ENCODE measurements around the gene ZNF358. TPM values are rescaled to one million over a fixed set of nuclear protein-coding genes. Genes with fewer than 3 reads are reported as not detected.

ZNF358 gene
- total RNA-seq, 2 donors from 2014 or later = 40.2 to 93.6 TPM

DNA sequence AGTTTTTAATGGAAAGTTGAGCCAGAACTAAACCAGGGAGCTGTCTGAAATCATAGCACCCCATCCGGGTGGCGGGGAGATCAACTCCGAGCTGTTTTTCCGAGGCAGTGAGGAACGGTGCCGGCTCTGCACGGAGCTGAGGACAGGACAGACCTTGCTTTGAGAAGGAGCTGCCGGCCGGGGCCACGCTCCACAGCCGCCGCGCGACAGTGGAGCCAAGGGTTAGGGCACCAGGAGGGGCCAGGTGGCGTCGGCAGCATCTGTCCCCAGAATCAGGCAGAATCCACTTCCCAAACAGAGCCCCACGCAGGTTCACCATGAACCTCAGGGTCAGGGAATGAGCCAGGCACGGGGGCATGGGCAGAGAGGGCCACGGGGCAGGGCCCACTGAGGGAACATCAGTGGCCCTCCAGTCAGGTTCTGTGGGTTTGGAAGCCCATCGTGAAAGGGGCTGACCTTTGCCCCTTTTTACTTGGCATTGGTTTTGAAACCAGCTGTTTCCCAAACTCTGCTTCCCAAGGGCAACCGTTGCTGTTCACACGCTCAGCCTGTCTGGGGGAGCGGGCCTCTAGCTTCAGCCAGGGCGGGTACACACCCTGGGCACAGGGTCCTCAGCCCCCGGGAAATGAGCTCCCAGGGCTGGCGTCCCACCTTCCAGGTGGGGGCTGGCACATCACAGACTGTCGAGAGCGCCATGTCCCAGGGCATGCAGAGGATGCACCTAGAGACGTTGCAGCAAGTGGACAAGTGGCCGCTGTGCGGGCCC lies 45.2 kb upstream of the ZNF358 start:
- H3K36me3 ChIP-seq (replicated peaks in 1 of 2; ENCODE audit: insufficient read depth in 1 of 2, low read depth in 2 of 2) = peaks cover 0 to 6% of the 10 kb centered on the region in 2 donors
- H3K27ac ChIP-seq = peak overlapping the region in 1 of 4 donors; percentile 55
- TF ChIP-seq, protein P1, sequence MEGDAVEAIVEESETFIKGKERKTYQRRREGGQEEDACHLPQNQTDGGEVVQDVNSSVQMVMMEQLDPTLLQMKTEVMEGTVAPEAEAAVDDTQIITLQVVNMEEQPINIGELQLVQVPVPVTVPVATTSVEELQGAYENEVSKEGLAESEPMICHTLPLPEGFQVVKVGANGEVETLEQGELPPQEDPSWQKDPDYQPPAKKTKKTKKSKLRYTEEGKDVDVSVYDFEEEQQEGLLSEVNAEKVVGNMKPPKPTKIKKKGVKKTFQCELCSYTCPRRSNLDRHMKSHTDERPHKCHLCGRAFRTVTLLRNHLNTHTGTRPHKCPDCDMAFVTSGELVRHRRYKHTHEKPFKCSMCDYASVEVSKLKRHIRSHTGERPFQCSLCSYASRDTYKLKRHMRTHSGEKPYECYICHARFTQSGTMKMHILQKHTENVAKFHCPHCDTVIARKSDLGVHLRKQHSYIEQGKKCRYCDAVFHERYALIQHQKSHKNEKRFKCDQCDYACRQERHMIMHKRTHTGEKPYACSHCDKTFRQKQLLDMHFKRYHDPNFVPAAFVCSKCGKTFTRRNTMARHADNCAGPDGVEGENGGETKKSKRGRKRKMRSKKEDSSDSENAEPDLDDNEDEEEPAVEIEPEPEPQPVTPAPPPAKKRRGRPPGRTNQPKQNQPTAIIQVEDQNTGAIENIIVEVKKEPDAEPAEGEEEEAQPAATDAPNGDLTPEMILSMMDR (IDR thresholded peaks at IDR 0.05) = no peak
- TF ChIP-seq POLR2A (IDR thresholded peaks at IDR 0.05) = no peak
- intact Hi-C loops (cut with DNase I) = no loop called here
- no peaks in the 10 kb centered on the region for H3K9me3 ChIP-seq
- DNase-seq = peak in 3 of 4 donors; percentile 36 to 54 (median 48)
- ATAC-seq = peak; percentile 36
- 50 to 54% methylated on average over 15 to 30 of the region's 31 CpGs for WGBS, 2 donors
- no peak overlapping the region for H3K4me3 ChIP-seq
- no peaks in the 10 kb centered on the region for H3K27me3 ChIP-seq
- H3K4me1 ChIP-seq = peaks cover 18% of the 10 kb centered on the region

DNA sequence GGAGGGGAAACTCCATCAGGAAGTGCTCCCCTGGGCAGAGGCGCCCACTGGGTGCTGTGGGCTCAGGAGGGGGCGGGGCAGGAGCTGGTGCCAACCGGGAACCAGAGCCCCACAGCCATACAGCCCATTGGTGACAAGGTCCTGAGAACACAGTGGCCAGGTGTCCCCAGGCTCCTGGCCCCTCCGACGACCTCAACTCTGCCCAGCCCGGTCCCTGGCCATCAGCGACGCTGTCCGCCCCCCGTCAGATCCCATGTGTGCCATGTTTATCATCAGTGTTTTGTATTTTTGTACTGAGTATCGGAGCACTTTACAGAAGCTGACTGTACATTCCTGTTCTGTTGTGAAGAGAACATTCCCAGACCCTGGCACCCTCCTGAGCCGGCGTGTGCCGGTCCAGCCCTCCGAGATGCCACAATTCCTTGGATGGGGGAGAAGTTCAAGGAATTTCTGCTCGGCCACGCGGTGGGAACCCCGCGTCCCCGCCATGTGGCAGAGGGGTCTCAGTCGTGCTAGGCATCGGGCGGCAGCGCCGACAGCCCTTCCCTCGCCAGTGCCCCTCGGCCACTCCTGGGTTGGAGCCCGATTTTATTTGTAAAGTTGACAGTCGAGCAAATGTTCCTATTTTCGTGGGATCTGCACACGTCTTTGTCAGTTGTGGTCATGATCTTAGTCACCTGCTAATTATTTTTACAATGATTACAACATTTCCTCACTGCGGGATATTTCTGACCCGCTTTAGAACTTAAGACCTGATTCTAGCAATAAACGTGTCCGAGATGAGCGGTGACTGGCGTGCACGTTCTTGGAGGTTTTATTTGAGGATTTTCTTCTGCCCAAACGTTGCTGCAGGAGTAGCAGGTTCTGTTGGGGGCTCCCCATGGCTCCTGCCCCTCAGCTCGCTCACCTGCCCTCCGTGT lies 43.9 kb upstream of the ZNF358 start:
- WGBS, 2 donors = 85 to 90% methylated on average over 35 to 42 of the region's 42 CpGs
- Histone ChIP-seq H3K9me3 (no peaks in the 10 kb centered on the region), H3K4me3 (no peak overlapping the region), H3K27me3 (no peaks in the 10 kb centered on the region), H3K4me1 (peaks cover 18% of the 10 kb centered on the region), H3K27ac (no peak overlapping the region), H3K36me3 (replicated peaks in 1 of 2; ENCODE audit: insufficient read depth in 1 of 2, low read depth in 2 of 2) (peaks cover 0 to 6% of the 10 kb centered on the region in 2 donors)
- TF ChIP-seq, protein P1 (IDR thresholded peaks at IDR 0.05) = no peak
- ATAC-seq = no peak
- intact Hi-C loops (cut with DNase I) = no loop called here
- DNase-seq = no peak

DNA sequence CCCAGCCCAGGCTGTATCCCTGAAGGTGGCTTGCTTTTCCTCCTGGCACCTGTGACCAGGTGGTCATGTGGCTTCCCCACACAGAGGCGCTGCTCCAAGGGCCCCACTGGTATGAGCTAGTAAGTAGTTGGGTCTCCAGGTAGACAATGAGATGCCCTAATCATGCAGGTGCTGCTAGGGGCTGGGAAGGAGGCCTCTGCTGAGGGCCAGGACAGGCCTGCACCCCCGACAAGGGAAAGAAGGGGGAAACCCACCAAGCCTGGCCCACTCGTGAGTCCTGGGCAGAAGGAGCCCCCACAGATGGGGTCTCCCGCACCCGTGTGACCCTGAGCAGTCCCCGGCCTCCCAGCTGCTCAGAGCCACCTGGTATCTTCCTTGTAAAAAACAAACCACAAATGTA lies 40.2 kb upstream of the ZNF358 start:
- no peak for TF ChIP-seq POLR2A (IDR thresholded peaks at IDR 0.05)
- TF ChIP-seq, protein P1 (IDR thresholded peaks at IDR 0.05) = no peak
- H3K36me3 ChIP-seq (replicated peaks in 1 of 2; ENCODE audit: insufficient read depth in 1 of 2, low read depth in 2 of 2) = peaks cover 0 to 1% of the 10 kb centered on the region in 2 donors
- H3K4me3 ChIP-seq = no peak overlapping the region
- 80 to 81% methylated on average over 3 to 5 of the region's 6 CpGs for WGBS, 2 donors
- H3K27me3 ChIP-seq = no peaks in the 10 kb centered on the region
- H3K4me1 ChIP-seq = peaks cover 9% of the 10 kb centered on the region
- intact Hi-C loops (cut with DNase I) = no loop called here
- ATAC-seq = no peak
- no peak for DNase-seq
- no peak overlapping the region for H3K27ac ChIP-seq
- H3K9me3 ChIP-seq = no peaks in the 10 kb centered on the region

DNA sequence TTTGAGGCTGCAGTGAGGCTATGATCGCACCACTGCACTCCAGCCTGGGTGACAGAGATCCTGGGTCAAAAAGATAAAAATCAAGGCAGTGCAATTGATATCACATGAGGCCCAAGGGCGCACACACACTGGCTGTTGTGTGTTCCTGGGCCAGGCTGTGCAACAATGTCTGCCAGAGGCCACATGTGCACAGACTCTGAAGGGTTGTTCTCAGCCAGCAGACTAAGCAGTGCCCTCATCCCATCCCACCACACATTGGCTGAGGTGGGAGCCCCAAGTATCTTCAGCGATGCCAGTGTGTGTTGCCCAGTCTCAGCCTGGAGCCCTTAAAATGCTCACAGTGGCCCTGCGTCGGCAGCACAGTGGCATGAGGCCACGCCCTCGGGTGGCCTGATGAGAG lies 39.7 kb upstream of the ZNF358 start:
- H3K4me3 ChIP-seq = no peak overlapping the region
- WGBS, 2 donors = 88 to 91% methylated on average over 6 to 7 of the region's 7 CpGs
- no peaks in the 10 kb centered on the region for H3K36me3 ChIP-seq (replicated peaks in 1 of 2; ENCODE audit: insufficient read depth in 1 of 2, low read depth in 2 of 2)
- TF ChIP-seq, protein P1 (IDR thresholded peaks at IDR 0.05) = no peak
- TF ChIP-seq POLR2A (IDR thresholded peaks at IDR 0.05) = no peak
- no peaks in the 10 kb centered on the region for H3K27me3 ChIP-seq
- no peak overlapping the region for H3K27ac ChIP-seq
- H3K4me1 ChIP-seq = peaks cover 3% of the 10 kb centered on the region
- intact Hi-C loops (cut with DNase I) = no loop called here
- no peaks in the 10 kb centered on the region for H3K9me3 ChIP-seq
- DNase-seq (no peak), ATAC-seq (no peak)

Measured in body of pancreas (tissue), 4 donors.